B cell (primary cell): ENCODE measurements around the gene P4HA1.
"Not testable (repeated sequence)": the region's sequence is repeated elsewhere in the genome, so short reads cannot be mapped to it uniquely, and the experiment has no call there.

ENCODE experiments used
- CTCF ChIP-seq: fragments of 200-600 bp; IDR thresholded peaks from one replicate; pipeline ENCODE4 v1.8.0; 2022; ENCODE audit warnings: antibody characterized with exemption, mild to moderate bottlenecking
- EZH2 ChIP-seq: IDR thresholded peaks from 2 replicates; pipeline ENCODE4 v1.6.1; 2012; ENCODE audit warnings: borderline replicate concordance, low read depth, mild to moderate bottlenecking, moderate library complexity, low read length; ENCODE audit not compliant: insufficient read depth, poor library complexity, severe bottlenecking

- not testable (repeated sequence) for TF ChIP-seq EZH2, CTCF
Observed at GRCh38 chr10:73022961-73023360, 73.7 kb downstream of the P4HA1 start.
